SU-DHL-6 (cell line): Measurements from ENCODE around the gene KLLN.

Experiments
- H2AFZ ChIP-seq: fragments of 200-600 bp; sonication (generic); 2 replicates; pipeline ENCODE4 v1.6.1; 2014; ENCODE audit warnings: low read depth, mild to moderate bottlenecking, moderate library complexity, mixed read lengths, antibody characterized with exemption, low read length; ENCODE audit not compliant: severe bottlenecking
- H3F3A ChIP-seq: fragments of 200-600 bp; shearing (Covaris generic); 2 replicates; pipeline ENCODE4 v1.6.0; 2016; ENCODE audit warnings: antibody characterized with exemption, mild to moderate bottlenecking; ENCODE audit not compliant: insufficient read depth
- H3K27ac ChIP-seq: fragments of 200-600 bp; sonication (generic); 2 replicates; pipeline ENCODE4 v1.5.1; 2016; ENCODE audit warnings: low read depth, mild to moderate bottlenecking, low read length, moderate library complexity, mixed read lengths
- H3K27me3 ChIP-seq: fragments of 200-600 bp; sonication (generic), shearing (Covaris generic); 2 replicates; pipeline ENCODE4 v1.6.0; 2014; ENCODE audit warnings: mild to moderate bottlenecking, low read length
- H3K36me3 ChIP-seq: fragments of 200-600 bp; sonication (generic); 2 replicates; pipeline ENCODE4 v1.6.1; 2014; ENCODE audit warnings: mild to moderate bottlenecking, low read length, mixed read lengths
- H3K4me2 ChIP-seq: fragments of 300-600, 200-600 bp; shearing (Covaris generic), sonication (generic); 2 replicates; pipeline ENCODE4 v1.6.0; 2014; ENCODE audit warnings: low read length, low read depth, mild to moderate bottlenecking; ENCODE audit not compliant: poor library complexity, severe bottlenecking
- H3K4me3 ChIP-seq: fragments of 200-600 bp; sonication (generic); 2 replicates; pipeline ENCODE4 v1.5.1; 2014; ENCODE audit warnings: antibody characterized with exemption, low read length, mild to moderate bottlenecking, mixed read lengths; ENCODE audit not compliant: insufficient read depth, poor library complexity, severe bottlenecking
- H3K79me2 ChIP-seq: fragments of 200-600 bp; sonication (generic); 2 replicates; pipeline ENCODE4 v1.6.1; 2014; ENCODE audit warnings: mild to moderate bottlenecking, low read length, moderate library complexity; ENCODE audit not compliant: insufficient read depth
- H3K9ac ChIP-seq: fragments of 200-600 bp; sonication (generic); 2 replicates; pipeline ENCODE4 v1.7.0; 2014; ENCODE audit warnings: mild to moderate bottlenecking, low read length
- H3K9me2 ChIP-seq: fragments of 200-600 bp; sonication (generic); replicated peaks from 2 replicates; pipeline ENCODE4 v1.6.1; 2014; ENCODE audit warnings: low read length; ENCODE audit not compliant: insufficient read depth
- H3K9me3 ChIP-seq: fragments of 200-600 bp; sonication (generic); 2 replicates; pipeline ENCODE4 v1.6.1; 2014; ENCODE audit warnings: low read length, mixed read lengths; ENCODE audit not compliant: insufficient read depth
- H4K20me1 ChIP-seq: fragments of 200-600 bp; sonication (generic); 2 replicates; pipeline ENCODE4 v1.6.1; 2014; ENCODE audit warnings: low read depth, mild to moderate bottlenecking, antibody characterized with exemption, low read length, moderate library complexity, mixed read lengths
- CTCF ChIP-seq: fragments of 200-600 bp; sonication (generic); IDR thresholded peaks from one replicate; pipeline ENCODE4 v1.5.1; 2017; ENCODE audit warnings: antibody characterized with exemption, mild to moderate bottlenecking, low read length, moderate library complexity; ENCODE audit not compliant: insufficient read depth, poor library complexity, severe bottlenecking
- EZH2phosphoT487 ChIP-seq: fragments of 200-600 bp; sonication (generic), shearing (Covaris generic); conservative IDR thresholded peaks from 2 replicates; pipeline ENCODE4 v1.6.1; 2018; ENCODE audit warnings: mild to moderate bottlenecking, antibody characterized with exemption, low read length, moderate library complexity, mixed read lengths

The KLLN gene

GRCh38 chr10:87878664-87879459, 15.5 kb upstream of the KLLN start:
- H3K4me2 ChIP-seq = no peak overlapping the region
- no peak overlapping the region for H3K9ac ChIP-seq

GRCh38 chr10:87875929-87876571, 12.7 kb upstream of the KLLN start:
- TF ChIP-seq EZH2phosphoT487 (no peak), CTCF (no peak)
- no peaks in the 10 kb centered on the region for H3K9me3 ChIP-seq
- no peaks in the 10 kb centered on the region for H3K27me3 ChIP-seq
- no peaks in the 10 kb centered on the region for H3K9me2 ChIP-seq
- H4K20me1 ChIP-seq = peaks cover 72% of the 10 kb centered on the region
- peaks cover 100% of the 10 kb centered on the region for H3K79me2 ChIP-seq
- peaks cover 41% of the 10 kb centered on the region for H3F3A ChIP-seq
- peak overlapping the region; percentile 27 for H3K4me2 ChIP-seq
- H2AFZ ChIP-seq = no peak overlapping the region
- peaks cover 86% of the 10 kb centered on the region for H3K36me3 ChIP-seq
- H3K27ac ChIP-seq = no peak overlapping the region
- H3K9ac ChIP-seq = no peak overlapping the region
- H3K4me3 ChIP-seq = no peak overlapping the region

More at GRCh38 chr10:87878664-87879459, 15.5 kb upstream of the KLLN start:
- H3K9me3 ChIP-seq = no peaks in the 10 kb centered on the region
- no peak overlapping the region for H3K4me3 ChIP-seq
- H3K9me2 ChIP-seq = no peaks in the 10 kb centered on the region
- no peaks in the 10 kb centered on the region for H3K27me3 ChIP-seq
- H2AFZ ChIP-seq = no peak overlapping the region
- peaks cover 65% of the 10 kb centered on the region for H4K20me1 ChIP-seq
- peaks cover 31% of the 10 kb centered on the region; the same call in 1 of the 2 replicates for H3F3A ChIP-seq
- H3K27ac ChIP-seq = no peak overlapping the region
- no peak for TF ChIP-seq CTCF
- TF ChIP-seq EZH2phosphoT487 = no peak
- peaks cover 97% of the 10 kb centered on the region for H3K79me2 ChIP-seq
- H3K36me3 ChIP-seq = peaks cover 88% of the 10 kb centered on the region

GRCh38 chr10:87873656-87874055, 10.3 kb upstream of the KLLN start:
- peaks cover 77% of the 10 kb centered on the region for H4K20me1 ChIP-seq
- no peaks in the 10 kb centered on the region for H3K27me3 ChIP-seq
- TF ChIP-seq EZH2phosphoT487 (no peak), CTCF (no peak)
- H3K4me2 ChIP-seq = peak overlapping the region; percentile 95
- no peaks in the 10 kb centered on the region for H3K9me2 ChIP-seq
- peaks cover 100% of the 10 kb centered on the region for H3K79me2 ChIP-seq
- peak overlapping the region; percentile 17; the same call in 1 of the 2 replicates for H3K27ac ChIP-seq
- H3K9ac ChIP-seq = peak overlapping the region; percentile 7
- peak overlapping the region; percentile 10 for H3K4me3 ChIP-seq
- H3K36me3 ChIP-seq = peaks cover 71% of the 10 kb centered on the region
- H3F3A ChIP-seq = peaks cover 37% of the 10 kb centered on the region
- no peaks in the 10 kb centered on the region for H3K9me3 ChIP-seq
- H2AFZ ChIP-seq = no peak overlapping the region
